ENCODE data around the gene DAAM2.
A peak's percentile ranks its signal among the peaks of the same experiment; 100 is the strongest.

DAAM2 gene

GRCh38 chr6:39886871-39887270 is 94.7 kb downstream of the DAAM2 start:
- no peak for DNase-seq (ENCODE audit: low read depth in 3 of 3)

GRCh38 chr6:39887692-39888450 is 95.7 kb downstream of the DAAM2 start:
- no peak for DNase-seq (ENCODE audit: low read depth in 3 of 3)

- DNase-seq (ENCODE audit: low read depth in 3 of 3), result no peak
Measured at GRCh38 chr6:39889229-39889628, 97.1 kb downstream of the DAAM2 start.

- no peak for DNase-seq (ENCODE audit: low read depth in 3 of 3)
Measured at GRCh38 chr6:39891353-39891752, 99.2 kb downstream of the DAAM2 start.

- no peak for DNase-seq (ENCODE audit: low read depth in 3 of 3)
Measured at GRCh38 chr6:39891976-39892375, 99.8 kb downstream of the DAAM2 start.

- peak in 1 of 3 experiments; percentile 29 for DNase-seq (ENCODE audit: low read depth in 3 of 3)
Measured at GRCh38 chr6:39892490-39893129, 100.4 kb downstream of the DAAM2 start.

- no peak for DNase-seq (ENCODE audit: low read depth in 3 of 3)
Measured at GRCh38 chr6:39893286-39893685, 101.1 kb downstream of the DAAM2 start.

GRCh38 chr6:39896701-39897100 is 104.5 kb downstream of the DAAM2 start:
- DNase-seq (ENCODE audit: low read depth in 3 of 3), result no peak

GRCh38 chr6:39897698-39898097 is 105.5 kb downstream of the DAAM2 start:
- DNase-seq (ENCODE audit: low read depth in 3 of 3), result no peak

GRCh38 chr6:39898625-39899024 is 106.4 kb downstream of the DAAM2 start:
- DNase-seq (ENCODE audit: low read depth in 3 of 3), result no peak

GRCh38 chr6:39899554-39900295 is 107.5 kb downstream of the DAAM2 start:
- no peak for DNase-seq (ENCODE audit: low read depth in 3 of 3)

- no peak for DNase-seq (ENCODE audit: low read depth in 3 of 3)
Measured at GRCh38 chr6:39901116-39901655, 109.0 kb downstream of the DAAM2 start.

GRCh38 chr6:39901670-39902069 is 109.5 kb downstream of the DAAM2 start:
- no peak for DNase-seq (ENCODE audit: low read depth in 3 of 3)

GRCh38 chr6:39902136-39902535 is 110.0 kb downstream of the DAAM2 start:
- DNase-seq (ENCODE audit: low read depth in 3 of 3), result no peak

- no peak for DNase-seq (ENCODE audit: low read depth in 3 of 3)
Measured at GRCh38 chr6:39902786-39903465, 110.8 kb downstream of the DAAM2 start.

GRCh38 chr6:39903656-39904055 is 111.5 kb downstream of the DAAM2 start:
- no peak for DNase-seq (ENCODE audit: low read depth in 3 of 3)

- DNase-seq (ENCODE audit: low read depth in 3 of 3), result no peak
Measured at GRCh38 chr6:39904946-39905639, 112.9 kb downstream of the DAAM2 start.

- no peak for DNase-seq (ENCODE audit: low read depth in 3 of 3)
Measured at GRCh38 chr6:39905640-39905975, 113.4 kb downstream of the DAAM2 start.

- DNase-seq (ENCODE audit: low read depth in 3 of 3), result no peak
Measured at GRCh38 chr6:39906318-39906761, 114.2 kb downstream of the DAAM2 start.

- DNase-seq (ENCODE audit: low read depth in 3 of 3), result no peak
Measured at GRCh38 chr6:39907871-39908575, 115.8 kb downstream of the DAAM2 start.
